Measurements from ENCODE around the gene LMNTD1.

LMNTD1 gene

GRCh38 chr12:25557830-25558436, 4.8 kb upstream of the LMNTD1 start:
- peak; percentile 50 to 75 for DNase-seq (ENCODE audit: low read depth in 2 of 2)
- TF ChIP-seq CTCF (IDR thresholded peaks at IDR 0.05; ENCODE audit: low read depth, low read length): peak; percentile 60
- no peak overlapping the region for H3K4me3 ChIP-seq (replicated peaks in 1 of 2; ENCODE audit: low read depth in 2 of 2, low read length in 2 of 2)

- DNase-seq (ENCODE audit: low read depth in 2 of 2): no peak
- TF ChIP-seq CTCF (IDR thresholded peaks at IDR 0.05; ENCODE audit: low read depth, low read length): no peak
Observed at GRCh38 chr12:25556153-25556552, 3.1 kb upstream of the LMNTD1 start.

GRCh38 chr12:25552681-25553080, 402 bp downstream of the LMNTD1 start:
- H3K4me3 ChIP-seq (replicated peaks in 1 of 2; ENCODE audit: low read depth in 2 of 2, low read length in 2 of 2): no peak overlapping the region
- TF ChIP-seq CTCF (IDR thresholded peaks at IDR 0.05; ENCODE audit: low read depth, low read length): no peak
- peak in 1 of 2 donors; percentile 77 for DNase-seq (ENCODE audit: low read depth in 2 of 2)

More at GRCh38 chr12:25556153-25556552, 3.1 kb upstream of the LMNTD1 start:
- no peak overlapping the region for H3K4me3 ChIP-seq (replicated peaks in 1 of 2; ENCODE audit: low read depth in 2 of 2, low read length in 2 of 2)

- H3K4me3 ChIP-seq (replicated peaks in 1 of 2; ENCODE audit: low read depth in 2 of 2, low read length in 2 of 2): no peak overlapping the region
- DNase-seq (ENCODE audit: low read depth in 2 of 2): peak in 1 of 2 donors; percentile 43
- no peak for TF ChIP-seq CTCF (IDR thresholded peaks at IDR 0.05; ENCODE audit: low read depth, low read length)
Observed at GRCh38 chr12:25550186-25550585, 2.9 kb downstream of the LMNTD1 start.

- H3K4me3 ChIP-seq (replicated peaks in 1 of 2; ENCODE audit: low read depth in 2 of 2, low read length in 2 of 2): no peak overlapping the region
- no peak for TF ChIP-seq CTCF (IDR thresholded peaks at IDR 0.05; ENCODE audit: low read depth, low read length)
- no peak for DNase-seq (ENCODE audit: low read depth in 2 of 2)
Observed at GRCh38 chr12:25549120-25549519, 4.0 kb downstream of the LMNTD1 start.

GRCh38 chr12:25546318-25546717, 6.8 kb downstream of the LMNTD1 start:
- TF ChIP-seq CTCF (IDR thresholded peaks at IDR 0.05; ENCODE audit: low read depth, low read length): no peak

GRCh38 chr12:25533150-25533549, 19.9 kb downstream of the LMNTD1 start:
- DNase-seq (ENCODE audit: low read depth in 2 of 2): no peak
- no peak for TF ChIP-seq CTCF (IDR thresholded peaks at IDR 0.05; ENCODE audit: low read depth, low read length)
- H3K4me3 ChIP-seq (replicated peaks in 1 of 2; ENCODE audit: low read depth in 2 of 2, low read length in 2 of 2): no peak overlapping the region

More at GRCh38 chr12:25546318-25546717, 6.8 kb downstream of the LMNTD1 start:
- DNase-seq (ENCODE audit: low read depth in 2 of 2): peak; percentile 10 to 25
- H3K4me3 ChIP-seq (replicated peaks in 1 of 2; ENCODE audit: low read depth in 2 of 2, low read length in 2 of 2): no peak overlapping the region
